CD4-positive, alpha-beta T cell treated with Interleukin-21 for 1 hour (primary cell): ENCODE measurements around the gene KRABD2.
A peak's percentile ranks its signal among the peaks of the same experiment; 100 is the strongest.
"Not testable (repeated sequence)": the region's sequence is repeated elsewhere in the genome, so short reads cannot be mapped to it uniquely, and the experiment has no call there.

Experiments used
- DNase-seq: peaks from one replicate; pipeline ENCODE4 v3.0.0-alpha.2; 2020

KRABD2 gene

GRCh38 chr17:8376271-8377067 lies at the start of gene KRABD2:
Gene KRABD2, minus strand, starts transcription at chr17:8376704.
- DNase-seq, result peak; percentile 90

GRCh38 chr17:8421571-8421970 lies 45.1 kb upstream of the KRABD2 start:
- DNase-seq, result no peak

- DNase-seq, result no peak
Measured at GRCh38 chr17:8420041-8420934, 43.8 kb upstream of the KRABD2 start.

- no peak for DNase-seq
Measured at GRCh38 chr17:8419305-8419704, 42.8 kb upstream of the KRABD2 start.

- no peak for DNase-seq
Measured at GRCh38 chr17:8418471-8418870, 42.0 kb upstream of the KRABD2 start.

- no peak for DNase-seq
Measured at GRCh38 chr17:8417806-8418205, 41.3 kb upstream of the KRABD2 start.

GRCh38 chr17:8413938-8414337 lies 37.4 kb upstream of the KRABD2 start:
- DNase-seq, result no peak

GRCh38 chr17:8413328-8413727 lies 36.8 kb upstream of the KRABD2 start:
- peak; percentile 17 for DNase-seq

- DNase-seq, result no peak
Measured at GRCh38 chr17:8412089-8412488, 35.6 kb upstream of the KRABD2 start.

GRCh38 chr17:8410883-8411238 lies 34.4 kb upstream of the KRABD2 start:
- DNase-seq, result no peak

- peak; percentile 77 for DNase-seq
Measured at GRCh38 chr17:8409966-8410882, 33.7 kb upstream of the KRABD2 start.

GRCh38 chr17:8408371-8408770 lies 31.9 kb upstream of the KRABD2 start:
- no peak for DNase-seq

GRCh38 chr17:8406174-8406573 lies 29.7 kb upstream of the KRABD2 start:
- DNase-seq, result no peak

GRCh38 chr17:8405499-8406016 lies 29.1 kb upstream of the KRABD2 start:
- DNase-seq, result no peak

GRCh38 chr17:8402921-8403536 lies 26.5 kb upstream of the KRABD2 start:
- no peak for DNase-seq

- no peak for DNase-seq
Measured at GRCh38 chr17:8401107-8401506, 24.6 kb upstream of the KRABD2 start.

- no peak for DNase-seq
Measured at GRCh38 chr17:8398980-8399379, 22.5 kb upstream of the KRABD2 start.

GRCh38 chr17:8397636-8398035 lies 21.1 kb upstream of the KRABD2 start, which contains the start of gene RNF222:
Gene RNF222, minus strand, starts transcription at chr17:8397827. Its CDS starts 4,366 bp downstream, at chr17:8393461.
- DNase-seq, result no peak

- not testable (repeated sequence) for DNase-seq
Measured at GRCh38 chr17:8394497-8394896, 18.0 kb upstream of the KRABD2 start.

GRCh38 chr17:8393470-8394231 lies 17.1 kb upstream of the KRABD2 start:
- DNase-seq, result peak; percentile 64
